Measurements from ENCODE around the gene FBXO28.

DNA sequence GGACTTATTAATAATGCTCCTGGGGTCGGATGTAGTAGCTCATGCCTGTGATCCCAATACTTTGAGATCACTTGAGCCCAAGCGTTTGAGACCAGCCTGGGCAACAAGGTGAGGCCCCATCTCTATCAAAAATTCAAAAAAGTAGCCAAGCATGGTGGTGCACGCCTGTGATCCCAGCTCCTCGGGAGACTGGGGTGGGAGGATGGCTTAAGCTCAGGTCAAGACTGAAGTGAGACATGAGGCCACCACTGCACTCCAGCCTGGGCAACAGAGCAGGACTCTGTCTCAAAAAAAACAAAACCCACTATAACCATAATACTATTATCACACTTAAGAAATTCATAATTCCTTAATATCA lies 67.5 kb downstream of the FBXO28 start:
- no peak for TF ChIP-seq POLR2A (IDR thresholded peaks at IDR 0.05)
- TF ChIP-seq, protein P1, sequence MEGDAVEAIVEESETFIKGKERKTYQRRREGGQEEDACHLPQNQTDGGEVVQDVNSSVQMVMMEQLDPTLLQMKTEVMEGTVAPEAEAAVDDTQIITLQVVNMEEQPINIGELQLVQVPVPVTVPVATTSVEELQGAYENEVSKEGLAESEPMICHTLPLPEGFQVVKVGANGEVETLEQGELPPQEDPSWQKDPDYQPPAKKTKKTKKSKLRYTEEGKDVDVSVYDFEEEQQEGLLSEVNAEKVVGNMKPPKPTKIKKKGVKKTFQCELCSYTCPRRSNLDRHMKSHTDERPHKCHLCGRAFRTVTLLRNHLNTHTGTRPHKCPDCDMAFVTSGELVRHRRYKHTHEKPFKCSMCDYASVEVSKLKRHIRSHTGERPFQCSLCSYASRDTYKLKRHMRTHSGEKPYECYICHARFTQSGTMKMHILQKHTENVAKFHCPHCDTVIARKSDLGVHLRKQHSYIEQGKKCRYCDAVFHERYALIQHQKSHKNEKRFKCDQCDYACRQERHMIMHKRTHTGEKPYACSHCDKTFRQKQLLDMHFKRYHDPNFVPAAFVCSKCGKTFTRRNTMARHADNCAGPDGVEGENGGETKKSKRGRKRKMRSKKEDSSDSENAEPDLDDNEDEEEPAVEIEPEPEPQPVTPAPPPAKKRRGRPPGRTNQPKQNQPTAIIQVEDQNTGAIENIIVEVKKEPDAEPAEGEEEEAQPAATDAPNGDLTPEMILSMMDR (IDR thresholded peaks at IDR 0.05) = no peak
